ACC112 (cell line): Measurements from ENCODE around the gene DDX47.
A peak's percentile ranks its signal among the peaks of the same experiment; 100 is the strongest.
"Not testable (repeated sequence)": the region's sequence is repeated elsewhere in the genome, so short reads cannot be mapped to it uniquely, and the experiment has no call there.

Experiments used
- H2AFZ ChIP-seq: fragments of 200-600 bp; sonication (generic); one replicate; pipeline ENCODE4 v1.6.0; 2017; ENCODE audit warnings: antibody characterized with exemption, low read length; ENCODE audit not compliant: unreplicated experiment
- H3K27ac ChIP-seq: fragments of 200-600 bp; sonication (generic); 2 replicates; pipeline ENCODE4 v1.5.1; 2014; ENCODE audit warnings: low read depth, mild to moderate bottlenecking, antibody characterized with exemption, low read length, moderate library complexity
- H3K27me3 ChIP-seq: fragments of 200-600 bp; sonication (generic); 2 replicates; pipeline ENCODE4 v1.6.1; 2014; ENCODE audit warnings: mild to moderate bottlenecking, antibody characterized with exemption, low read length, moderate library complexity, mixed read lengths; ENCODE audit not compliant: insufficient read depth
- H3K36me3 ChIP-seq: fragments of 200-600 bp; sonication (generic); 2 replicates; pipeline ENCODE4 v1.6.1; 2016; ENCODE audit warnings: mild to moderate bottlenecking, antibody characterized with exemption, low read length, moderate library complexity, mixed read lengths; ENCODE audit not compliant: insufficient read depth
- H3K4me1 ChIP-seq: fragments of 200-600 bp; sonication (generic); one replicate; pipeline ENCODE4 v1.6.1; 2016; ENCODE audit warnings: low read length, mixed read lengths; ENCODE audit not compliant: insufficient read depth, unreplicated experiment, control insufficient read depth
- H3K4me3 ChIP-seq: fragments of 200-600 bp; sonication (generic); 2 replicates; pipeline ENCODE4 v1.5.1; 2014; ENCODE audit warnings: mild to moderate bottlenecking, low read depth, low read length
- H3K79me2 ChIP-seq: fragments of 200-600 bp; sonication (generic); one replicate; pipeline ENCODE4 v1.6.0; 2016; ENCODE audit warnings: low read length; ENCODE audit not compliant: control insufficient read depth, unreplicated experiment, insufficient read depth

The DDX47 gene

GRCh38 chr12:12872139-12872933 is 59.2 kb downstream of the DDX47 start:
- Histone ChIP-seq H2AFZ (no peak overlapping the region), H3K79me2 (no peaks in the 10 kb centered on the region), H3K27me3 (no peaks in the 10 kb centered on the region), H3K36me3 (no peaks in the 10 kb centered on the region), H3K4me1 (peaks cover 49% of the 10 kb centered on the region), H3K27ac (peak overlapping the region; percentile 99), H3K4me3 (peak overlapping the region; percentile 14)

DNA sequence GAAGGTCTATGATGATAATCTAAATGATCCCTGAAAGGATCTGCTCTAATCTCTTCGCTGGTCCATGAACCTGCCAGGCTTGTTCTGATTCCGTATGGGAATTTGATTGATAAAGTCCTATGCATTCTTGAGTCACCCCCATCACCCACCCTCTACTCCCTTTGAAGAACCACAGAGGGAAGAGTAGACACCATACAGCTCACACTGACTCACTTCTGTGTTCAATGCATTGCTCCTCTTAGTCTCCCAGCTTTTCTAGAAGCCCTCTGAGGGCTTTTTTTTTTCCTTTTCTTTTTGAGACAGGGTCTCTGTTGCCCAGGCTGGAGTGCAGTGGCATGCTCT is 59.8 kb downstream of the DDX47 start:
- no peaks in the 10 kb centered on the region for H3K36me3 ChIP-seq
- peaks cover 49% of the 10 kb centered on the region for H3K4me1 ChIP-seq
- H3K27ac ChIP-seq, result peak overlapping the region; percentile 99
- no peaks in the 10 kb centered on the region for H3K79me2 ChIP-seq
- peak overlapping the region; percentile 14; the same call in 1 of the 2 replicates for H3K4me3 ChIP-seq
- H2AFZ ChIP-seq, result no peak overlapping the region
- H3K27me3 ChIP-seq, result no peaks in the 10 kb centered on the region

DNA sequence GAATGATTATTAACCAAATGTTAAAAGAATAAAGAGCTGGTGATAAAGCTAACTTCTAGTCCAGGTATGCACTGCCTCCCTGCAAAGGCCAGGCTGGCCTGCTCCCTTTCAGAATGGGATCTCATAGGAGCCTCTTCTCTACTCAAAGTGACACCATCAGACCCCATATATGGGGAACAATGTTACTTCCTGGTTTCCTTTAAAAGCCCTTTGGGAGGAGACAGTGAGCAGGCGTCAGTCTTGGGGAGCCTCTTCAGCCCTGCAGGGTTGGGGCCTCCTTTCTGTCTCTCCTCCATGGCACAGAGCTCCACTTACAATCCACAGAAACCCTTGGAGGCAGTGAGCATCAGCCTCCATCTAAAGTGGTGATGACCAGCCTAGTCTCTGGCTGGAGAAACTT is 60.9 kb downstream of the DDX47 start:
- Histone ChIP-seq H3K27ac (peak overlapping the region; percentile 99), H3K4me3 (no peak overlapping the region; the same call in 1 of the 2 replicates)

GRCh38 chr12:12875301-12875700 is 62.2 kb downstream of the DDX47 start:
- H3K27ac ChIP-seq, H3K27me3 ChIP-seq, H2AFZ ChIP-seq, H3K36me3 ChIP-seq, H3K4me3 ChIP-seq, H3K79me2 ChIP-seq: not testable (repeated sequence)
- H3K4me1 ChIP-seq, result peaks cover 43% of the 10 kb centered on the region

More for the DNA sequence above, 60.9 kb downstream of the DDX47 start:
- Histone ChIP-seq H2AFZ (peak overlapping the region; percentile 3), H3K27me3 (no peaks in the 10 kb centered on the region), H3K79me2 (no peaks in the 10 kb centered on the region), H3K4me1 (peaks cover 49% of the 10 kb centered on the region), H3K36me3 (no peaks in the 10 kb centered on the region)

DNA sequence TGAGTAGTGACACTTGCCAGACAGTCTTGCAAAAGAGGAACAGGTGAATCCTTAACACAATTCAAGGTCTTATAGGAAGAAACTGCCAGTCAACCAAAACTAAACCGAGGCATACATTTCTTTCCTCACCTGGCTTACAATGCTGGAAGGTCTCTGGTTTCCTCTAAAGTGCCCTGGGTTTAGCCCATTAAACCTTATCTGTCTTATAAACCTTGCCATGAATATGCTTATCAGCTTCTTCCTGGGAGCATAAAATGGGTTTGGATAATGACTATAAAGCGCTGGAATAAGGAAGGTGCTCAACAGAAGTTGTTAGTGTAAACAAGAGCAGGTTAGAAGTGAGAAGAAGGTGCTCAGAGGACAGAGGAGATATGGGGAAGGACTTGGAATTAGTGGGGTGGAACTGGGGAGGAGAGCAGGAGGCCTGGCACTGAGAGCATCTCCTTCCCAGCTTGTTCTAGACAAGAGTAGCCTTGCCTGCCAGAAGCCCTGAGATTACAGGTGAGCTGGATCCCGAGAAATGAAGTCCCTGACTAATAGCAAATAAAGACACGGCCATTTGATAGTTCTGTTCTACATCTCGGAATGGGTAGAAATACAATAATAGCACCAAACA is 64.1 kb downstream of the DDX47 start:
- no peak overlapping the region for H3K4me3 ChIP-seq
- no peaks in the 10 kb centered on the region for H3K36me3 ChIP-seq
- H3K27me3 ChIP-seq, result no peaks in the 10 kb centered on the region
- no peak overlapping the region for H2AFZ ChIP-seq
- H3K4me1 ChIP-seq, result peaks cover 39% of the 10 kb centered on the region
- no peaks in the 10 kb centered on the region for H3K79me2 ChIP-seq
- H3K27ac ChIP-seq, result no peak overlapping the region

DNA sequence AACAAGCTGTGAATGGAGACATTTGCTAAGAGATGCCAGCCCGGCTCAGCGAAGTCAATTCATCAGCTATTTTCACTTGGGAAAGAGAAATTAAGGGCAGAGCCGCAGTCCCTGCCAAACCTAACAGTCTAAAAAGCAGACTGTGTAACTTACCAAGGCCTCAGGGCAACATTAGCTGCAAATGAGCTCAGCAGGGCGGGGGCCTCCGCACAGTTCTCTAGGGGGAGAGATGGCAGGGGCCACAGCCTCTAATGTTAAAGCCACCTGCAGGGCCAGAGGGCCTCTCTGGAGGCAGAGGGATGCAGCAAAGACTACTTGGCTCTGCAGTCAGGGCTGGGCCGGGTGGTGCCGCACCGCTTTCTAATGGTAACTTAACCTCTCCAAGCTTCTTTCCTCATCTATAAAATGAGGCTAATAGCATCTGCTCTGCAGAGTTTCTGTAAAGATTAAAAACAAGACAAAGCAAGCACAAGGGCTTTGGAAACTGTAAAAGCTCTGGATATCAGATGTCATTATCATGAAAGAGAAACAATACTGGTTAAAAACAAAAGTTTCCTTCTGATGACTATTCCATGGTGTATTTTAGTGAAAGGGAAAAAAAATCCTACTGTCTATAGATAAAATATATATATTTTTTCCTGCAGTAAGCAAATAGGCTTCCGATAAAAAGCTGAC is 64.8 kb downstream of the DDX47 start:
- Histone ChIP-seq H3K36me3 (no peaks in the 10 kb centered on the region), H3K27ac (no peak overlapping the region), H2AFZ (no peak overlapping the region), H3K4me3 (no peak overlapping the region), H3K79me2 (no peaks in the 10 kb centered on the region), H3K27me3 (no peaks in the 10 kb centered on the region), H3K4me1 (peaks cover 39% of the 10 kb centered on the region)
